Smooth muscle cell (in vitro differentiated cells): ENCODE results near the gene MOSPD3. TPM values are rescaled to one million over a fixed set of nuclear protein-coding genes. Genes with fewer than 3 reads are reported as not detected.

Experiments
- DNase-seq: peaks from one replicate; lab custom pipeline; 2025; ENCODE audit not compliant: unreplicated experiment; lab: John Stamatoyannopoulos, UW
- H2AFZ ChIP-seq: fragments of 200-600 bp; sonication (generic); 2 replicates; pipeline ENCODE4 v1.6.0; 2016; ENCODE audit warnings: antibody characterized with exemption, low read depth, mild to moderate bottlenecking
- H3F3A ChIP-seq: fragments of 200-600 bp; sonication (generic); 2 replicates; pipeline ENCODE4 v1.6.0; 2017; ENCODE audit warnings: antibody characterized with exemption, low read depth
- H3K27ac ChIP-seq: fragments of 200-600 bp; sonication (generic); 2 replicates; pipeline ENCODE4 v1.5.1; 2016; ENCODE audit warnings: low read depth, mild to moderate bottlenecking
- H3K27me3 ChIP-seq: fragments of 200-600 bp; sonication (generic); 2 replicates; pipeline ENCODE4 v1.6.1; 2016; ENCODE audit warnings: low read depth, mild to moderate bottlenecking
- H3K36me3 ChIP-seq: fragments of 200-600 bp; sonication (generic); 2 replicates; pipeline ENCODE4 v1.5.1; 2016; ENCODE audit warnings: low read depth
- H3K4me1 ChIP-seq: fragments of 200-600 bp; sonication (generic); 2 replicates; pipeline ENCODE4 v1.5.1; 2016; ENCODE audit warnings: low read depth
- H3K4me2 ChIP-seq: fragments of 200-600 bp; sonication (generic); 2 replicates; pipeline ENCODE4 v1.6.0; 2016; ENCODE audit warnings: mild to moderate bottlenecking
- H3K4me3 ChIP-seq: fragments of 200-600 bp; sonication (generic); 2 replicates; pipeline ENCODE4 v1.5.1; 2016; ENCODE audit warnings: mild to moderate bottlenecking
- H3K79me2 ChIP-seq: fragments of 200-600 bp; sonication (generic); 2 replicates; pipeline ENCODE4 v1.6.0; 2016; ENCODE audit warnings: low read depth, mild to moderate bottlenecking
- H3K9ac ChIP-seq: fragments of 200-600 bp; sonication (generic); 2 replicates; pipeline ENCODE4 v1.6.0; 2016; ENCODE audit warnings: low read depth
- H3K9me3 ChIP-seq: fragments of 200-600 bp; sonication (generic); replicated peaks from 2 replicates; pipeline ENCODE4 v1.5.1; 2016; ENCODE audit warnings: low read depth
- H4K20me1 ChIP-seq: fragments of 200-600 bp; sonication (generic); 2 replicates; pipeline ENCODE4 v1.6.0; 2016; ENCODE audit warnings: low read depth
- WGBS: methylation state at CpG from one replicate; pipeline ENCODE4 v1.1.7; 2016; ENCODE audit warnings: low lambda C conversion rate; 5-methylcytosine and 5-hydroxymethylcytosine counted together
- polyA plus RNA-seq: library from polyadenylated mRNA; unstranded; fragments of >200 nt; fragmentation: Nextera tagmentation; extraction: Ambion mirVana; gene quantifications from 2 replicates; pipeline ENCODE4 v1.2.1, GENCODE V29; 2016
- total RNA-seq: library from RNA; depleted of rRNA; stranded (reverse); fragments of >200 nt; gene quantifications from 2 replicates; pipeline ENCODE4 v1.2.3, GENCODE V29; 2014
- TF ChIP-seq, protein P1 (sequence below): fragments of 200-600 bp; sonication (generic); IDR thresholded peaks from 2 replicates; pipeline ENCODE4 v1.5.1; 2017; ENCODE audit warnings: borderline replicate concordance, mild to moderate bottlenecking, antibody characterized with exemption; ENCODE audit not compliant: insufficient read depth, poor library complexity, severe bottlenecking

Gene MOSPD3
- total and polyA plus RNA-seq, 2 experiments from 2014 or later = 10.5 to 47.8 TPM

DNA sequence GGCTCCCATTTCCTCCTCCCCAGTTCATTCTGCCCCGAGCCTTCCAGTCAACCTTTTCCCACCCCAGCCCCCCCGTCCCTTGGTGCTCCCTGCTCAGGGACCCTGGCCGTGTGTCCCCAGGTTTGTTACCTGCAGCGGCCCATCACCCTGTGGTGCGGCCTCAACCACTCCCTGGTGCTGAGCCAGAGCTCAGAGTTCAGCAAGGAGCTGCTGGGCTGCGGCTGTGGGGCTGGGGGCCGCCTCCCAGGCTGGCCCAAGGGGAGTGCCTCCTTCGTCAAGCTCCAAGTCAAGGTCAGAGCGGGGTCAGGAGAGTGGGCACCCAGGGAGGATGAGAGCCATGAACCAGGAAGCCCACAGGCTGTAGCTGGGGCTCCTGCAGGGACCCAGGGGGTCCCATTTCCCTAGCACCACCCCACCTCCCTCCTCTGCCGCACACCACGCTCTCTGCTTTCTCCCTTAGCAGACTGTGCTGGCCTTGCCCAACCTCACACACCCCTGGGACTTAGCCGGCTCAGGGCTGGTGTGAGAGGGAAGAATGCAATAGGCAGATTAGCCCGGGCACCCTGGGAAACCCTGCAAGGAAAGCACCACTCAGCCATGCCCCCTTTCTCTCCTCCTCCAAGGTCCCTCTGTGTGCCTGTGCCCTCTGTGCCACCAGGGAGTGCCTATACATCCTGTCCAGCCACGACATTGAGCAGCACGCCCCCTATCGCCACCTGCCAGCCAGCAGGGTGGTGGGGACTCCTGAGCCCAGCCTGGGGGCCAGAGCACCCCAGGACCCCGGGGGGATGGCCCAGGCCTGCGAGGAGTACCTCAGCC, 12.2 kb upstream of the MOSPD3 start:
- Histone ChIP-seq H3K4me1 (peaks cover 16% of the 10 kb centered on the region), H3K4me2 (no peak overlapping the region), H3K27ac (no peak overlapping the region), H3K79me2 (peaks cover 3% of the 10 kb centered on the region), H3F3A (peaks cover 13% of the 10 kb centered on the region), H3K9ac (no peak overlapping the region), H3K9me3 (no peaks in the 10 kb centered on the region), H3K4me3 (no peak overlapping the region), H3K36me3 (no peaks in the 10 kb centered on the region), H4K20me1 (peaks cover 8% of the 10 kb centered on the region), H2AFZ (no peak overlapping the region), H3K27me3 (no peaks in the 10 kb centered on the region)
- WGBS = 92% methylated on average over 18 of the region's 18 CpGs
- DNase-seq = no peak
- TF ChIP-seq, protein P1, sequence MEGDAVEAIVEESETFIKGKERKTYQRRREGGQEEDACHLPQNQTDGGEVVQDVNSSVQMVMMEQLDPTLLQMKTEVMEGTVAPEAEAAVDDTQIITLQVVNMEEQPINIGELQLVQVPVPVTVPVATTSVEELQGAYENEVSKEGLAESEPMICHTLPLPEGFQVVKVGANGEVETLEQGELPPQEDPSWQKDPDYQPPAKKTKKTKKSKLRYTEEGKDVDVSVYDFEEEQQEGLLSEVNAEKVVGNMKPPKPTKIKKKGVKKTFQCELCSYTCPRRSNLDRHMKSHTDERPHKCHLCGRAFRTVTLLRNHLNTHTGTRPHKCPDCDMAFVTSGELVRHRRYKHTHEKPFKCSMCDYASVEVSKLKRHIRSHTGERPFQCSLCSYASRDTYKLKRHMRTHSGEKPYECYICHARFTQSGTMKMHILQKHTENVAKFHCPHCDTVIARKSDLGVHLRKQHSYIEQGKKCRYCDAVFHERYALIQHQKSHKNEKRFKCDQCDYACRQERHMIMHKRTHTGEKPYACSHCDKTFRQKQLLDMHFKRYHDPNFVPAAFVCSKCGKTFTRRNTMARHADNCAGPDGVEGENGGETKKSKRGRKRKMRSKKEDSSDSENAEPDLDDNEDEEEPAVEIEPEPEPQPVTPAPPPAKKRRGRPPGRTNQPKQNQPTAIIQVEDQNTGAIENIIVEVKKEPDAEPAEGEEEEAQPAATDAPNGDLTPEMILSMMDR = no peak

DNA sequence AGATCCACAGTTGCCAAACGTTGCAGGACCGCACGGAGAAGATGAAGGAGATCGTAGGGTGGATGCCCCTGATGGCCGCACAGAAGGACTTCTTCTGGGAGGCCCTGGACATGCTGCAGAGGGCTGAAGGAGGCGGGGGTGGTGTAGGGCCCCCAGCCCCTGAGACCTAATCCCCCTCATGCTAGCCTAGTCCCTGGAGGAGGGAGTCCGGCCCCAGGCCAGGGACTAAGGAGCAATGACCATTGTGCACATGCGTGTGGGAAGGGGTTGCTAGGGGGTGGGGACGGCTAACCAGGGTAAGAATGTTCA, 11.7 kb upstream of the MOSPD3 start:
- Histone ChIP-seq H4K20me1 (peaks cover 14% of the 10 kb centered on the region), H3K36me3 (no peaks in the 10 kb centered on the region), H3K4me2 (no peak overlapping the region), H3K4me3 (no peak overlapping the region), H3K9ac (no peak overlapping the region), H3F3A (peaks cover 15% of the 10 kb centered on the region), H2AFZ (no peak overlapping the region), H3K4me1 (peaks cover 19% of the 10 kb centered on the region), H3K27me3 (no peaks in the 10 kb centered on the region), H3K27ac (no peak overlapping the region), H3K9me3 (no peaks in the 10 kb centered on the region), H3K79me2 (peaks cover 3% of the 10 kb centered on the region)
- WGBS = 91% methylated on average over 9 of the region's 9 CpGs
- no peak for DNase-seq
- TF ChIP-seq, protein P1 = no peak

DNA sequence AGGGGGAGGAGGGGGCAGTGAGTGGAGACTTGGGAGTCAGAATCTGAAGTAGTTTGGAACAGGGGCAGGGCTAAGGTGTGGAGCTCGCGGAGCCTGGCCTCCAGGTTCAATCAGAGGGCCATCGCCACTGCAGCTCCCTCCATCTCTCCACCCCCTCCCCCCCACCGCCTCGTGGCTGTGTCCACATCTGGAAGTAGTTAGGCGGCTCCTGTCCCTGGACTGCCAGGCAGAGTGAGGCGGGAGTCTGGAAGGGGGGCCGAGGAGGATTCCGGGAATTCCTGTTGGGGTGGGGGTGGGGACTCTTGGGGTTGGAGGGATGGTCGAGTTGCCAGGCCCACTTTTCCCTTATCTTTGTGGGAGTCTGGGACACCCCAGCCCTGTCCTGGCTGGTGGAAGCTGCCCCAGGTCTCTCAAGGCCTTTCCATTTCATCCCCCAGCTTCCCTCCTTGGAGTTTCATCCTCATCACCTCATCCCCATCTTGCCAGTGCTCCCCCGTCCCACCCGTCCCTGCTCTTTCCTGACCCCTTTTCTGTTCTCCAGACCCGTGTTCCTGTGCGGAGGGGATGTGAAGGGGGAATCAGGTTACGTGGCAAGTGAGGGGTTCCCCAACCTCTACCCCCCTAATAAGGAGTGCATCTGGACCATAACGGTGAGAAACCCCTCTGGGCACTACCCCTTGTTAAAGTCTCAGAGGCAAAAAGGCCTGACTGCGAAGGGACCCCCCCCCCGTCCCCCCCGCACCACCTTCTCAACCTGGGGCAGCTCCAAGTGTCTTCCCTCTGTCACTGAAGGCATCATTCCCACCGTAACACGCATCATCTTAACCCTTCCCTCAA, 9.2 kb upstream of the MOSPD3 start:
- WGBS = 12% methylated on average over 19 of the region's 21 CpGs
- peak; percentile 18 for DNase-seq
- Histone ChIP-seq H4K20me1 (peaks cover 19% of the 10 kb centered on the region), H3K36me3 (no peaks in the 10 kb centered on the region), H3K4me2 (peak overlapping the region; percentile 95), H3K9me3 (no peaks in the 10 kb centered on the region), H3F3A (peaks cover 25% of the 10 kb centered on the region), H3K79me2 (peaks cover 3% of the 10 kb centered on the region), H3K27ac (peak overlapping the region; percentile 57), H3K9ac (no peak overlapping the region), H3K4me1 (peaks cover 19% of the 10 kb centered on the region), H2AFZ (no peak overlapping the region), H3K4me3 (peak overlapping the region; percentile 56), H3K27me3 (no peaks in the 10 kb centered on the region)
- TF ChIP-seq, protein P1 = no peak
